Trophoblast cell (in vitro differentiated cells and primary cell): ENCODE measurements around the gene MALAT1.
A peak's percentile ranks its signal among the peaks of the same experiment; 100 is the strongest.
"Not testable (repeated sequence)": the region's sequence is repeated elsewhere in the genome, so short reads cannot be mapped to it uniquely, and the experiment has no call there.

ENCODE experiments used
- DNase-seq, 2 donors: peaks; one replicate each; pipeline ENCODE4 v3.0.0-alpha.2; 2016
- H2AFZ ChIP-seq: 2 replicates; pipeline ENCODE4 v1.6.1; 2013; ENCODE audit warnings: low read length, moderate library complexity, mild to moderate bottlenecking; ENCODE audit not compliant: insufficient read depth, poor library complexity
- H2AK5ac ChIP-seq: 2 replicates; pipeline ENCODE4 v1.6.1; 2013; ENCODE audit warnings: mild to moderate bottlenecking, low read length
- H2BK120ac ChIP-seq: 2 replicates; pipeline ENCODE4 v1.6.1; 2013; ENCODE audit warnings: low read length, mild to moderate bottlenecking, moderate library complexity; ENCODE audit not compliant: insufficient read depth, poor library complexity
- H2BK12ac ChIP-seq: 2 replicates; pipeline ENCODE4 v1.6.1; 2013; ENCODE audit warnings: mild to moderate bottlenecking, low read length, moderate library complexity
- H2BK5ac ChIP-seq: 2 replicates; pipeline ENCODE4 v1.6.1; 2013; ENCODE audit warnings: low read length, low read depth, moderate library complexity, mild to moderate bottlenecking; ENCODE audit not compliant: poor library complexity
- H3K14ac ChIP-seq: 2 replicates; pipeline ENCODE4 v1.6.1; 2013; ENCODE audit warnings: mild to moderate bottlenecking, low read length
- H3K18ac ChIP-seq: 2 replicates; pipeline ENCODE4 v1.6.1; 2013; ENCODE audit warnings: mild to moderate bottlenecking, low read length
- H3K23ac ChIP-seq: 2 replicates; pipeline ENCODE4 v1.6.1; 2013; ENCODE audit warnings: low read length
- H3K27ac ChIP-seq: 2 replicates; pipeline ENCODE4 v1.5.1; 2013; ENCODE audit warnings: low read depth, mild to moderate bottlenecking, inconsistent platforms, low read length, moderate library complexity
- H3K27me3 ChIP-seq: 2 replicates; pipeline ENCODE4 v1.6.1; 2013; ENCODE audit warnings: inconsistent platforms, mild to moderate bottlenecking, low read length, moderate library complexity; ENCODE audit not compliant: insufficient read depth
- H3K36me3 ChIP-seq, 2 experiments: 1 replicate in 1 of 2; 2 replicates in 1 of 2; pipeline ENCODE4 v1.6.1; 2013; ENCODE audit warnings: low read length in 2 of 2, mild to moderate bottlenecking in 2 of 2, moderate library complexity in 1 of 2; ENCODE audit not compliant: insufficient read depth in 2 of 2, control insufficient read depth in 1 of 2
- H3K4ac ChIP-seq: 2 replicates; pipeline ENCODE4 v1.6.1; 2013; ENCODE audit warnings: low read depth, mild to moderate bottlenecking, low read length, moderate library complexity
- H3K4me1 ChIP-seq, 2 experiments: 1 replicate in 1 of 2; 2 replicates in 1 of 2; pipeline ENCODE4 v1.6.1; 2013; ENCODE audit warnings: low read length in 2 of 2, mild to moderate bottlenecking in 2 of 2, moderate library complexity in 1 of 2; ENCODE audit not compliant: insufficient read depth in 2 of 2, control insufficient read depth in 1 of 2
- H3K4me2 ChIP-seq: 2 replicates; pipeline ENCODE4 v1.6.1; 2013; ENCODE audit warnings: inconsistent platforms, mild to moderate bottlenecking, low read length, moderate library complexity
- H3K4me3 ChIP-seq: 2 replicates; pipeline ENCODE4 v1.5.1; 2013; ENCODE audit warnings: mild to moderate bottlenecking, low read depth, low read length, inconsistent platforms
- H3K79me1 ChIP-seq: one replicate; pipeline ENCODE4 v1.6.1; 2013; ENCODE audit warnings: low read length
- H3K79me2 ChIP-seq: 2 replicates; pipeline ENCODE4 v1.6.1; 2013; ENCODE audit warnings: low read length, mild to moderate bottlenecking; ENCODE audit not compliant: control insufficient read depth, insufficient read depth, poor library complexity
- H3K9ac ChIP-seq: 2 replicates; pipeline ENCODE4 v1.6.1; 2013; ENCODE audit warnings: mild to moderate bottlenecking, low read length
- H3K9me3 ChIP-seq: 2 replicates; pipeline ENCODE4 v1.6.1; 2013; ENCODE audit warnings: low read depth, mild to moderate bottlenecking, control low read depth, inconsistent platforms, low read length; ENCODE audit not compliant: insufficient read depth
- H4K12ac ChIP-seq: 2 replicates; pipeline ENCODE4 v1.6.1; 2013; ENCODE audit warnings: low read depth, mild to moderate bottlenecking, low read length, moderate library complexity
- H4K8ac ChIP-seq: 2 replicates; pipeline ENCODE4 v1.6.1; 2013; ENCODE audit warnings: low read depth, mild to moderate bottlenecking, low read length, moderate library complexity
- H4K91ac ChIP-seq: one replicate; pipeline ENCODE4 v1.6.1; 2013; ENCODE audit warnings: low read depth, mild to moderate bottlenecking, low read length, moderate library complexity
- WGBS: extraction: QIAGEN DNeasy Blood & Tissue Kit; methylation state at CpG from one replicate; pipeline ENCODE4 v1.1.7; 2013; ENCODE audit warnings: missing lambda C conversion rate; ENCODE audit not compliant: insufficient read length, insufficient coverage; ENCODE audit errors: extremely low coverage; 5-methylcytosine and 5-hydroxymethylcytosine counted together

MALAT1 gene

DNA sequence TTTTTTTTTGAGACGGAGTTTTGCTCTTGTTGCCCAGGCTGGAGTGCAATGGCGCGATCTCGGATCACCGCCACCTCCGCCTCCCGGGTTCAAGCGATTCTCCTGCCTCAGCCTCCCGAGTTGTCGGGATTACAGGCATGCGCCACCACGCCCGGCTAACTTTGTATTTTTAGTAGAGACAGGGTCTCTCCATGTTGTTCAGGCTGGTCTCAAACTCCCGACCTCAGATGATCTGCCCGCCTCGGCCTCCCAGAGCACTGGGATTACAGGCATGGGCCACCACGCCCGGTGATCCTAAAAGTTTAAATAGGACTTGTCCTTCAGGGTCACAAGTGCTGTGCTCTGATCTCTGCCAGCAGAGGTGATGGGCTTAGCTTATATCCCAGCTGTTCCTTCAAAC, 33.4 kb upstream of the MALAT1 start:
- H2BK120ac ChIP-seq, H2AFZ ChIP-seq, H3K4me3 ChIP-seq, H4K8ac ChIP-seq, H3K36me3 ChIP-seq, H3K27ac ChIP-seq, H3K27me3 ChIP-seq, H3K18ac ChIP-seq, H3K9me3 ChIP-seq, H3K4me1 ChIP-seq, H3K14ac ChIP-seq, H3K4ac ChIP-seq, H3K79me2 ChIP-seq, H2BK5ac ChIP-seq, DNase-seq, H4K12ac ChIP-seq, H3K4me2 ChIP-seq, H2AK5ac ChIP-seq, H3K9ac ChIP-seq, H3K79me1 ChIP-seq, H4K91ac ChIP-seq, H3K23ac ChIP-seq: not testable (repeated sequence)
- H2BK12ac ChIP-seq: peak overlapping the region; percentile 6
- WGBS: no CpG with 5 or more reads among the region's 18 CpGs

DNA sequence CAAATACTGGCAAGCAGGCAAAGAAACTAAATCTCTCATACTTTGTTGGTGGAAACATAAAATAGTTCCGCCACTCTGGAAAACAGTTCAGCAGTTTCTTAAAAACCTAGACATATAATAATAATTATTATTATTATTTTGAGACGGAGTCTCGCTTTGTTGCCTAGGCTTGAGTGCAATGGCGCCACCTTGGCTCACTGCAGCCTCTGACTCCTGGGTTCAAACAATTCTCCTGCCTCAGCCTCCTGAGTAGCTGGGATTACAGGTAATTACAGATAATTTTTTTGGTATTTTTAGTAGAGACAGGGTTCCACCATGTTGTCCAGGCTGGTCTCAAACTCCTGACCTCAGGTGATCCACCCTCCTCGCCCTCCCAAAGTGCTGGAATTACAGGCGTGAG, 31.5 kb upstream of the MALAT1 start:
- no CpG with 5 or more reads among the region's 6 CpGs for WGBS
- not testable (repeated sequence) for H3K18ac ChIP-seq, H3K4me3 ChIP-seq, H2AFZ ChIP-seq, H3K9ac ChIP-seq, DNase-seq, H2AK5ac ChIP-seq, H4K12ac ChIP-seq, H3K36me3 ChIP-seq, H3K79me2 ChIP-seq, H3K4me2 ChIP-seq, H2BK120ac ChIP-seq, H3K14ac ChIP-seq, H4K8ac ChIP-seq, H3K23ac ChIP-seq, H3K9me3 ChIP-seq, H3K4ac ChIP-seq, H2BK5ac ChIP-seq, H3K27ac ChIP-seq, H3K27me3 ChIP-seq, H2BK12ac ChIP-seq, H4K91ac ChIP-seq
- Histone ChIP-seq H3K4me1 (peaks cover 12 to 13% of the 10 kb centered on the region in 2 experiments), H3K79me1 (peaks cover 14% of the 10 kb centered on the region)

GRCh38 chr11:65468874-65469333, 29.9 kb upstream of the MALAT1 start:
- H4K12ac ChIP-seq: no peak overlapping the region
- H3K18ac ChIP-seq: peak overlapping the region; percentile 48
- H4K91ac ChIP-seq: peak overlapping the region; percentile 67
- peak; percentile 96 to 97 for DNase-seq
- peaks cover 16% of the 10 kb centered on the region for H3K79me1 ChIP-seq
- no peak overlapping the region for H3K4me3 ChIP-seq
- no CpG with 5 or more reads among the region's 3 CpGs for WGBS
- H2BK12ac ChIP-seq: peak overlapping the region; percentile 82
- H3K27ac ChIP-seq: no peak overlapping the region
- H3K23ac ChIP-seq: no peak overlapping the region
- H3K36me3 ChIP-seq: no peaks in the 10 kb centered on the region
- H3K14ac ChIP-seq: no peak overlapping the region
- peaks cover 6% of the 10 kb centered on the region for H3K79me2 ChIP-seq
- H2BK120ac ChIP-seq: peak overlapping the region; percentile 28
- no peaks in the 10 kb centered on the region for H3K27me3 ChIP-seq
- H2AFZ ChIP-seq: no peak overlapping the region
- peak overlapping the region; percentile 25 for H4K8ac ChIP-seq
- H3K4me1 ChIP-seq: peaks cover 12 to 13% of the 10 kb centered on the region in 2 experiments
- no peak overlapping the region for H3K9ac ChIP-seq
- H3K9me3 ChIP-seq: no peaks in the 10 kb centered on the region
- H2AK5ac ChIP-seq: no peak overlapping the region
- H3K4ac ChIP-seq: peak overlapping the region; percentile 31
- peak overlapping the region; percentile 33 for H2BK5ac ChIP-seq
- H3K4me2 ChIP-seq: no peak overlapping the region

GRCh38 chr11:65470433-65471049, 28.3 kb upstream of the MALAT1 start:
- Histone ChIP-seq H3K4ac (peak overlapping the region; percentile 26), H3K18ac (peak overlapping the region; percentile 28), H3K36me3 (no peaks in the 10 kb centered on the region), H3K27me3 (no peaks in the 10 kb centered on the region), H4K91ac (peak overlapping the region; percentile 30), H3K14ac (peak overlapping the region; percentile 21), H3K4me2 (no peak overlapping the region), H4K12ac (no peak overlapping the region), H3K79me2 (peaks cover 6% of the 10 kb centered on the region), H3K27ac (peak overlapping the region; percentile 20), H4K8ac (no peak overlapping the region), H3K4me3 (no peak overlapping the region), H3K9me3 (no peaks in the 10 kb centered on the region), H3K79me1 (peaks cover 16% of the 10 kb centered on the region), H2BK12ac (peak overlapping the region; percentile 79), H2BK5ac (peak overlapping the region; percentile 14), H3K4me1 (peaks cover 12 to 13% of the 10 kb centered on the region in 2 experiments), H2AK5ac (peak overlapping the region; percentile 27), H2BK120ac (peak overlapping the region; percentile 26), H3K9ac (no peak overlapping the region), H2AFZ (no peak overlapping the region), H3K23ac (no peak overlapping the region)
- DNase-seq: no peak
- no CpG with 5 or more reads among the region's 8 CpGs for WGBS
